Measurements from ENCODE around the gene SLC9A9.
"Not testable (repeated sequence)": the region's sequence is repeated elsewhere in the genome, so short reads cannot be mapped to it uniquely, and the experiment has no call there.

The SLC9A9 gene

DNA sequence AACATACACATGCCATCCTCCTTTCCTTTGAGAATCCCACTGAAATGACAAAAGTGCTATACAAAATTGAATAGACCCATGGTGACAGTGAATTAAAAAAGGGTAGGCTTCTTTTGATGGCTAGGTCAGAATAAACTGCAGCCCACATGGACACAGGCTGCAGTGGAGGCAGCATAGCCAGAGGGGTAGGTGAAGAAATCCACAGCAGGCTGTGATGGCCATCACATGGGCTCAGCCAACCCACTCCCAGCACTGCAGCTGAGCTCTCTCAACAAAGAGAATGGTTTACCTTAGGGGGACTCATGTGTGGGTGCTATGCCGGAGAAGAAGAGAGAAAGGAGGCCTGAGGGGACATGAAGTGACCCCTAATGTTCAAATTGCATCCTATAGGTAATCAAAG, 397.6 kb downstream of the SLC9A9 start:
- DNase-seq (ENCODE audit: low spot score), result no peak

DNA sequence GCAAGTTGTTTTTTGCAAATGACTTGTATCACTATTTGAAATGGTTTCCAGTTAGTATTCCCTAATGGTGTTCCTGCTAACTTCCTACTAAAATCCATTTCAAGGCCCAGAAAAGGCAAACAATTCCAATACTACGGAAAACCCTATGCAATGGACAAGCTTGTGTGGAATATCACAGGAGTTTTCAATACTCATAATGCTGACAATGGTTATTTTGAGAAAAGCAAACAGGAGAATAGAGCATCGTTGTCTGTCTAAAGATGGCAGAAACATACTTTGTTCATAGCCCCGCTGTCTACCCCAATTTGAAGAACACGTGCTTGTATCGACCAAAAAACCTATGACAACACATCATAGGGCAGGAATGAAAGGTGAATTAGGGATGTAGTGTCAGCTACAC, 400.8 kb downstream of the SLC9A9 start:
- no peak for DNase-seq (ENCODE audit: low spot score)

DNA sequence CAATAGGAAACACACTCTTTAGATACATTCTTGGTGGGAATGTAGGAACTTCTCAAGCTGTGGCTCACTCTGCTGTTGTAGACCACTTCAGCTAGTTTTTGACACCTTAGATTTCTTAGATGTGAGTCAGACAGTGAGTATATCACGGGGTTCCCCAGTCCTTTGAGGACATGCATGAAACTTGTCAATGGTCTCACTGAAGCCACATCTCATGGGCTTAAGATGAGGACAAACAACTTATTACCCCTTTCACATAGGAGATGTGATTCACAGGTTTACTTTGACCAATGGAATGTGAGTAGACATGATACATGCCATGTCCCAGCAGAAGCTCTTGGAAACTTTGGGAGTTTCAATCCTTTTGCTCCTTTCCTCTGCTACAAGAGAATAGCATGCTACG, 403.1 kb downstream of the SLC9A9 start:
- no peak for DNase-seq (ENCODE audit: low spot score)

DNA sequence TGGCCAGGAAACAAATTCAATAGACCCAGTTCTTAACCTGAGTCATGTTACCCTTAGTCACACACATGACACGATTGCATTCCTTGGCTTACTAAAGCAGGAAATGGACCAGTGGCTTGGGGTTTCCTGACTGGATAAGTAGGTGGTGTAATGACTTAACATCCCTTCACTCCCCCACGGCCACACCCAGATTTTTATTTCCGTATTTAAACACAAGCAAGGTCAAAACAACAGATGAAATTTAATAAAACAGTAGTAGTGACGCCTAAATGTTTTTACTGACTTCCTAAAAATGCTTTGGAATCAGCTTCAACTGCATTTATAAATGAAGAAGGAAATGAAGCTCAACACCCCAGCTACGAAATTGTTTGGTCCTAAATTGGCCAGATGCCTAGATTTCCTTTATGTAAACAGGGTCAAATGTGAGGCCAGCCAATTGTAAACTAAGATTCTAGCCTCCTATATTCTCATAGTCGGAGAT, 404.4 kb downstream of the SLC9A9 start:
- no peak for DNase-seq (ENCODE audit: low spot score)

DNA sequence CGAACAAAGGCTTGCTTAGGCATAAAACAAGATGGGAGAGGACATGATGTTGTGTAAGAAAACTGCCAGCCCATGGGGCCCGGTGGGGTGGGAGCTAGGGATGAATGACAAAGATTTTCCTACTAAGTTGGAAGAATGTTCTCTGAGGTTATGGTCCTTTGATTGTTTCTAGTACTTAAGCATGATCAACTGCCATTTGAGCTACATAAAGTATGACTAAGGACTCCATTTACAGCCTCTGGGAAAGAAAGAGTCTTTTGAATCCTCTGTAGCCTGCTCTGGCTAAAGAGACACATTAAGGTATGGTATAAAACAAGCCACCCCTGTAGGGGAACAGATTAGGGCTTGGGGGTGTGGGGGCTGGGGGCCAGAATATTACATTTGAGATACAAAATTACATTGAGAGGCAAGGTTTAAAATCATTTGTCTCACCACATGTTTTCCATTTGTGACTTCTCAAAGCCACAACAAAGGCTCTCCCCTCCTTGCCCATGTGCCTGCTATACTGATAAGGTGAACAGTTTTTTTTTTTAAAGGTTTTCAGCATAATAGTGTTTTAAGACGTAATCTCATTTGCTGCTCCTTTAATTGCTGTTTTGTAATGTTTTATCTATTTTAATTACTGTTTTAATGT, 405.3 kb downstream of the SLC9A9 start:
- DNase-seq (ENCODE audit: low spot score), result no peak

DNA sequence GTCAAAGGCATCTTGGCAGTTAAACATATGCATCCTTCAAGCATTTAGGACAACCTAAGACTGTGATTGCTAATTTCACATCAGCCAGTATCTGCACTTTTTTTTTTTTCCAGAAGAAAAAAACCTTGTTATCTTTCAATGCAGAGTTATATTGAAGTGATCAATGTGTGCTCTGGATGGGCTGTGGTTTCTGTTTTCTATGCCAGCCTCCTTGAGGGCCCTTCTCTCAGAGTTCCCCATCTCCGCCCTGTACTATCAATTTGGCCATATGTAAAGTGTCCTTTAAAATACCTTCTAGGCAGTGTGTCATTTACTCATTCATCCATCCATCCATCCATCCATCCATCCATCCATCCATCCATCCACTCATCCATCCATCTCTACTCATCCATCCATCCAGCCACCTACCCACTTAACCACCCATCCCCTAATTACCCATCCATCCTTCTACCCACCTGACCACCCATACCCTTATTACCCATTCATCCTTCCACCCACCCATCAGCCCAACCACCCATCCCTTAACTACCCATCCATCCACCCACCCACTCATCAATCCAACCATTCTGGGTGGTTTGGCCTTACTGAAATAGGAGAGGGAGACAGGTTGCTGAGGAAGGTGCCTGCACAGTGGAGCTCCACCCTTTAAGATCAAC, 406.6 kb downstream of the SLC9A9 start:
- no peak for DNase-seq (ENCODE audit: low spot score)

DNA sequence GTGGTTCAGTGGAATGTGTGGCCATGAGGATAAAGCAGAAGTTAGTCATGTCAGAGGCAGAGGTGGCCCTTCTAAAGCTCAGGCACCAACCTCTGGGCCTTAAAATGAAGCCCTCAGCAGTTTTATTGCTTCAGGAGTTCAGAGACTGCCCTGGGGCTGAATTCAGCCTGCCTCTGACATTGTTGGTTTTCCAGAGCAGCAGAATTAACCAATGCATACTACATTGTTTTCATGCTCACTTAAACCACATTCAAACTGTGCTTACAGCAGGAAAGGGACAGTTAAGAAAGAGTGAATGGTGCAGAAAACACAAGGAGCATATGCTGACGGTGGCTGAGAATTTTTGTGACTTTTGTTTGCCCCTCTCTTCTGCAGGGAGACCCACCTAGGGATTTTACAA, 408.5 kb downstream of the SLC9A9 start:
- DNase-seq (ENCODE audit: low spot score), result no peak

DNA sequence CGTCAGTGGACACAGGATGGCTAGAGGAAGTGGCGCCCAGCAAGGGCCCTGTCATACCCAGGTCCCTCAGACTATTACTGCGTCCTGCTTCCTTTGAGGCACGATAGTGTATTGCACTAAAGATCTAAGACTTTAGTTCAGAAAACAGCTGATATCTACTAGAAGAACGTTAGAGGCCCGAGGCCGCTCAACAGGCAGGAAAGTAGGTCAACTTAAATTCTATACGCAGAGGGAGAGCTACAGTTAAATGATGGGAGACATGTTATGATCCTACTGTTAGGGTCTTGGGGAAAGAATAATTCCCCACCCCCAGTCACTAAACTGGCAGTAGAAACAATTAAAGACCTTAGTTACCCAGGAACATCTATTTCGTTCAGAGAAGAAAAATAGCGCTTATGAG, 410.9 kb downstream of the SLC9A9 start:
- DNase-seq (ENCODE audit: low spot score), result no peak

DNA sequence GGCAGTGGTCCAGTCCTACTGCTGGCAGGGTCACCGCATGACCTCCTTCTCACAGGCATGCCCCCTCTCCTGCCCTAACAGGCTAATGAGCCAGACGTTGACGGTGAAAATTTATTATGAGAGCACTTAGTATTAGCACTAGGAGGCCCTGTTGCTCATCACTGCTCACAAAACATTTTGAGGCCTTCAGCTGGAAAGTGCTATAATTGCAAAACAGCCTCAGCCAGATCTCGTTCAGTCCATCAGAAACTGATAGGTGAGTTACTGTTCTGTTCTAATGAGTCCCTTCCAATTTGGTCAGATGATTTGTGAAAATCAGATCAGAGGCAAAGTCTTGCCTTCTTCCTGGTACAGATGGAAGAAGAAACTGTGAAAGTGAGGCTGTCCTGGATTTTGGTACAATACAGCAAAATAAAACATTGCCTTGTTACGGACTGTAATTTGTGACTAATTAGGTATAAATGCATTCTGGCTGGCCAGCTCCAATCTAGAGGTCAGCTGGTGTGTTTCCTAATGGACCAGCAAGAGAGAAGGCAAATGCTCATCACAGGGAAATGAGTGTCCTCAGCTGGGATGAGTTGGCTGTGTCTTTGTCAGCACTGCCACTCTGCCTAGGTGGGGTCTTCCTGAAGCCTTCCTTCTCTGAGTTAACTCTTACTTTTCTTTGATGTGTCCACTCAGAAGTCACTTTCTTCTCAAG, 411.9 kb downstream of the SLC9A9 start:
- no peak for DNase-seq (ENCODE audit: low spot score)

DNA sequence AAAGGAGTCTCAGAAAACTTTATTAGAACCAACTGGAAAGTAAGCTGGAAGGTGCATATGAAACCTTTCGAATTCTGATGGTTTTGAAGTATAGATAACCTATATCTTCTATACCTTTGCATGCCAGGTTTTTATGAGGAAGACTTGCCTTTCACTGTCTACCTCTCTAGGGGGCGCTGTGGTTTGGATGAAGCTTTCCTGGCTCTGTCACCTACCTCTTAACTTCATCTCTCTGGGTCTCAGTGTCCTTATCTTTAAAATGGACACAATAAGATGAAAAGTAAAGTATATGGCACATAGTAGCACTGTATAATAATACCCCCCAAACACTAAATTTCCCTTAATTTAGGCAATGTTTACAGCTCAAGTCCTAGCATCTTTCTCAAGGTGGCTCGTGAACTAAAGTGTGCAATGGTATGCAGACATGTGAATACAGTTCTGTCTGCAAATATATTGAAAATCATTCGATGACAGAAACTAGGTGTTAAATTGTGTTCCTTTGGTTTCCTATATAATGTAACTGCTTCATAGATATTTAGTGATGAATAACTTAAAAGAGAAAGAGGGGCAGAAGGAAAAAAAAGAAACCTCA, 414.4 kb downstream of the SLC9A9 start:
- no peak for DNase-seq (ENCODE audit: low spot score)

DNA sequence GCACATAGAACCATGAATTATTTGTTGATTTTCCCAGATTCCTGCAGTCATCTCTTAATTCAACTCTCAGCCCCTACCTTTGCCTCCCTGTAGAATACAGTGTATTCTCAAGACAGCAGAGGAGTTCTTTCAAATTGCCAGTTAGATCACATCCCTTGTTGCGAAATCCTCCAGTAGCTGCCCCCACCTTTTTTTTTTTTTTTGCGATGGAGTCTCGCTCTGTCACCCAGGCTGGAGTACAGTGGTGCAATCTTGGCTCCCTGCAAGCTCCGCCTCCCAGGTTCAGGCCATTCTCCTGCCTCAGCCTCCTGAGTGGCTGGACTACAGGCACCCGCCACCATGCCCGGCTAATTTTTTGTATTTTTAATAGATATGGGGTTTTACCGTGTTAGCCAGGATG, 417.0 kb downstream of the SLC9A9 start:
- DNase-seq (ENCODE audit: low spot score), result not testable (repeated sequence)

DNA sequence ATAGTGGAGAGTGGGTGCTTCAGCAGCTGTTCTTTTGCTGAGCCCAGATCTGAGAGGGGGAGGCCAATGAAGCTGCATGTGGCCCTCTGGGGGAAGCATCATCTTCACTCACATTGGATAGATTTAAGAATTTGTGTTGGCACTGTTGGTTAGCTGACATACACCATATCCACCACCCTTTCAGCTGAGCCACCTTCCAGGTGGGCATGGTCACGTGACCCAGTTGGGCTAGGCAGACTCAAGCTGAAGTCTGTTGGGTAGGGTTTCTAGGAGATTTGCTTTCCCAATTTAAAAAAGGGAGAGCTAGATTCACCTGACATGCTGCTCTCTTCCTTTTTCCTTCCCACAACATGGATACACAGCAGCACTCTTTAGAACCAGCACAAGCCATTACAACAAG, 417.7 kb downstream of the SLC9A9 start:
- no peak for DNase-seq (ENCODE audit: low spot score)

DNA sequence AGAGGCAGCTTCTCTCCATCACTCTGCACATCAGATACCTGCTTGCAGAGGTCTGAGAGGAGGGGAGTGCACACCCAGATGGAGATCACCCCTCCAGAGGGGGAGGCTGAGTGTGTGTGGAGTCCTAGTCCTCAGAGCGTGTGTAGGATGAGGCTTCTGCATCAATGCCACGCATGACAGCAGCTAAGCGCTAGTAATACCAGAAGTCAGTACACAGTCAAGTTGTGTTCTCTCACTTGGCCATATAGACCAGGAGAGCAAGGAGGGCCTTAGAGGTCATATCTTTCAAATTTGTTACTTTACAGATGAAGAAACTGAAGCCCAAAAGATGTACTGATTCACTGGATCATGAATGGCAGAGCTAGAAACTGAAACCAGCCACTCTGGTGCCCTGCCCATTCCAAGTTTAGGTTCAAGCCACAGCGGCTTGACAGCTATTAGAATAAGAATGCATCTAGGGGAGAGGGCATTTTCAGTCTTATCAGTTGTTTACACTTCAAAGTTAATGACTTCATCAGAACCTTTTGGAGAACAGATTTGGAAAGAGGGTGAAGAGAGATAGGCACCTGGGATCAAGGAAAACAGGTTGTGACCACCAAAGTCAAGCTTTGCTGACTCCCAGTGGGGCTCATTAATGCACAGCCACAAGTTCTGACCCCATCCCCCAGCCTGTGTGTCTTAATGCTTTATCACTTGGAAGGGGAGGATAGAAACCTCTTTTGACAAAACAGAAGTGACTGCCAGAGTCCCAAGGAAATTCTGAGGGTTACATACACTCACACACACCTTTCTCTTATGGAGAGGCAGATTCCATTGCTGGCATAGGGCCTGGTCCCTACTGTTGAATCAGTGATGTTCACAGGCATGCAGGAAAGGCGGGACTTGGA, 418.4 kb downstream of the SLC9A9 start:
- no peak for DNase-seq (ENCODE audit: low spot score)

DNA sequence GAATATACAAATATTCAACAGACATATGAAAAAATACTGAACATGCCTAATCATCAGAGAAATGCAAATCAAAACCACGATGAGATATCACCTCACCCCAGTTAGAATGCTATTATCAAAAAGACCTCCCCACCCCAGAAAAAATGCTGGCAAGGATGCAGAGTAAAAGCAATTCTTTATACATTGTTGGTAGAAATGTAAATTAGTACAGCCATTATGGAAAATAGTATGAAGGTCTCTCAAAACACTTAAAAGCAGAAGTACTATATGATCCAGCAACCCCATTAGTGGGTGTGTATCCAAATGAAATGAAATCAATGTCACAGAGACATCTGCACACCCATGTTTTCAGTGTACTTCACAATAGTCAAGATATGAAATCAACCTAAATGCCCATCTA, 420.0 kb downstream of the SLC9A9 start:
- no peak for DNase-seq (ENCODE audit: low spot score)

DNA sequence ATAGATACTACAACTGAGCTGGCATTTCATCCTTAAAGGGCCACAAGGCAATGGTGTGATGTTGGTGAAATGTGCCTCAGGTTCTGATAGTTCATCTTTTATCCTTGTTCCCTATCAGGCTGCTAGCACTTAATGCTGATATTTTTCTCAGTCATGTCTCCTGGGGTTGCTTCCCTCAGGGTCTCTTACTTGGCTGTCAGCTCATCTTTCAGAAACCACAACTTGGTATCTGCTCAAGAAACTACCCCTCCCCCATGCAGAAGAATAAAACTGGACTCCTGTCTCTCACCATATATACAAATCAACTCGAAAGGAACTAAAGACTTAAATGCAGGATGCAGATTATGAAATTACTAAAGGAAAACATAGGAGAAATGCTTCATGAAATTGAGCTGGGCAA, 420.6 kb downstream of the SLC9A9 start:
- no peak for DNase-seq (ENCODE audit: low spot score)

DNA sequence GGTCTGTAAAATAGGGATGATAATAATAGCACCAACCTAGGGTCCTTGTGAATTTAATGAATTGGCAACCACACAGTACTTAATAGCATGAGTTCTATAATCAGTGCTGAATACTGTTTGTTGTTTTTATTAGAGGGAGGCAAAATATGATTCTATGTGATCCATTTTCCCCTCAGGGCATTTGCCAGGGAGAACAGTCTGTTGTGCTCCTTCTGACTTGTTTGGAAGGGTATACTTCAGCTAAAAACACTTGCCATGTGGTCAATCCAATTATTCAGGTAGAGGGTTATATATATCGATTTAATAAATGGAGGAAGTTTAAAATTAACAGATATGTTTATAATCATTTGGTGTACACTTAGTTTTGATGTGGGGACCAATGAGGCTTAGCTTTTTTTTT, 423.4 kb downstream of the SLC9A9 start:
- DNase-seq (ENCODE audit: low spot score), result no peak

DNA sequence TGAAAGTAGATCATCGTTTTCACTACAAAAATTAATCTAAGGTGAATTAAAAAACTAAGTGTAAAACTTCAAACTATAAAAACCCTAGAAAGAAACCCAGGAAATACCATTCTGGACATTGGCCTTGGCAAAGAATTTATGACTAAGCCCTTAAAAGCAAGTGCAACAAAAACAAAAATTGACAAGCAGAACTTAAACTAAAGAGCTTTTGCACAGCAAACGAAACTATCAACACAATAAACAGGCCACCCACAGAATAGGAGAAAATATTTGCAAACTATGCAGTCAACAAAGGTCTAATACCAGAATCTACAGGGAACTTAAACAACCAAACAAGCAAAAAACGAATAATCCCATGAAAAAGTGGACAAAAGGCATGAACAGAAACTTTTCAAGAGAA, 426.7 kb downstream of the SLC9A9 start:
- DNase-seq (ENCODE audit: low spot score), result no peak

DNA sequence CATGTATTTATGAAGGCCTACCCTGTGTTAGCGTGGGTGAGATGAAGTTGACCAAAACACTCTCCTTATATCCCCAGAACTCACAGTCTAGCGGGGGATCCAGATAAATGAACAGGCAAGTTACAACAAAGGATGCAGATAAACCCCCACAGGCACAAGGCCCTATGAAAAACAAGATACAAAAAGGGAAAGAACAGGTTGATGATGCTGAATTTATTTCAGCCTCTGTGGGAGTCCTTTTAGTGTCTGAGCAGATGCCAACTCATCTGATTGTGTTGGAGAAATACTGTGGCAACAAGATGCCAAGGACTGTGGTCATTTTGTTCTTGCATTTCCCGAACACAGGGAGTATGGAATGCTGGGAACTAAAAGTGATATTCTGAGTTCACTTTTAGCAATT, 428.7 kb downstream of the SLC9A9 start:
- DNase-seq (ENCODE audit: low spot score), result no peak

DNA sequence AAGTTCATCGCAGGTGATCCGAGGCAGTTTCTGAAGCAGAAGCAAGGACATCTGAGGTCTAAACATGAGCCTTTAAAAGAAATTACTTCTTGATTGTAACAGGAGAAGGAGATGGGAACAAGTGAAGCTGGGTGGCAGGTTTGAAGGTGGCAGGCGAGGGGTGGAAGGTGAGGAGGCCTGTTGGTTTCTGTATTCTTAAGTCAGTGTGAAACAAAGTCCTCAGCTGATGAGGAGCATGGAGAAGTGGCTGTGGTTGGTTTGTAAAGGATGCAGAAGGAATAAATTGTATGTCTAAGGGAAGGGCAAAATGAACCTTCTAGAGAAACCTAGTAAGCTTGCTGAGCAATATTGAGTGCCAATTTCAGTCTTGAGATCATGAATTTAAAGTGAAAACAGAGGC, 429.9 kb downstream of the SLC9A9 start:
- DNase-seq (ENCODE audit: low spot score), result no peak

DNA sequence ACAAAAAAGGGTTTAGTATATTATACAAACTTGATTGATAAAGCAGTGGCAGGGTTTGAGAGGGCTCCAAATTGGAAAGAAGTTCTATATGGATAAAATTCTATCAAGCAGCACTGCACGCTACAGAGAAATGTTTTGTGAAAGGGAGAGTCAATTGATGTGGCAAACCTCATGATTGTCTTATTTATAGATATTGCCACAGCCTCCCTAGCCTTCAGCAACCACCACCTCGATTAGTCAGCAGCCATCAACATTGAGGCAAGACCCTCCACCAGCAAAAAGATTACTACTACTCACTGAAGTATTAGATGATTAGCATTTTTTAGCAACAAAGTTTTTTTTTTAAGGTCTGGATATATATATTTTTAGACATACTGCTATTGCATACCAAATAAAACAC, 432.0 kb downstream of the SLC9A9 start:
- DNase-seq (ENCODE audit: low spot score), result no peak

DNA sequence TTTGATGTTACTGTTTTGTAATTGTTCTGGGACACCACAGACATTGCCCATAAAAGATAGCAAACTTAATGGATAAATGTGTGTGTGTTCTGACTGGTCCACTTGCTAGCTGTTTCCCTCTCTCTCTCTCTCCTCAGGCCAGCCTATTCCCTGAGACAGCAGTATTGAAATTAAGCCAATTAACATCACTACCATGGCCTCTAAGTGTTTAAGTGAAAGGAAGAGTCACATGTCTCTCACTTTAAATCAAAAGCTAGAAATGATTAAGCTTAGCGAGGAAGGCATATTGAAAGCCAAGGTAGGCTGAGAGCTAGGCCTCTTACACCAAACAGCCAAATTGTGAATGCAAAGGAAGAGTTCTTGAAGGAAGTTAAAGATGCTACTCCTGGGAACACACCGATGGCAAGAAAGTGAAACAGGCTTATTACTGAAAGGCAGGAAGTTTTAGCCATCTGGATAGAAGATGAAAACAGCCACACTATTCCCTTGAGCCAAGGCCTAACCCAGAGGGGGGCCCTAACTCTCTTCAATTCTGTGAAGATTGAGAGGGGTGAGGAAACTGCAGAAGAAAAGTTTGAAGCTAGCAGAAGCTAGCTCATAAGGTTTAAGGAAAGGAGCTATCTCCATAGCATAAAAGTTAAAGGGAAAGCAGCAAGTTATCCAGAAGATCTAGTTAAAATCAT, 433.6 kb downstream of the SLC9A9 start:
- DNase-seq (ENCODE audit: low spot score), result no peak

DNA sequence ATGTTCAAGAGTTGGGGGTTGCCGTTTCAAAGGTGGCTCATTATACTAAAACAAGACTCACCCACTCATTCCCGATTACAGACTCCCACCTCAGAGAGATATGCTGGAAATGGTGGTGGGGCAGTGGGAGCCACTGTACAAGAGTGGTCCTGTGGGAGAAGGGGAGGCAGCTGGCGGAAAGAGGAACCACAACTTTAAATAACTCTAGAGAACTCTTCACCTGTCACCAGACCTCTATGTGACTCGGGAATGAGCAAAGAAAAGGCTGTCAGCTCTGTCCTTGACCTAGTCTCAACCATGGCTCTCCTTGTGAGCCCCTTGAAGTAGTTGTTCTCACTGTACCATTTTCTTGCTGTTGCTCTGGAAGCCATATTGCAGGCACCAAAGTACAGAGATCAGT, 434.9 kb downstream of the SLC9A9 start:
- DNase-seq (ENCODE audit: low spot score), result no peak
